Measurements from ENCODE around the gene TFG. TPM values are rescaled to one million over a fixed set of nuclear protein-coding genes. Genes with fewer than 3 reads are reported as not detected.

The TFG gene
- total and polyA plus RNA-seq, 9 of the 15 experiments (the other 6 are each of a cell fraction or from before 2014, with no cell fraction given) = 31.8 to 143 (median 57.8) TPM

DNA sequence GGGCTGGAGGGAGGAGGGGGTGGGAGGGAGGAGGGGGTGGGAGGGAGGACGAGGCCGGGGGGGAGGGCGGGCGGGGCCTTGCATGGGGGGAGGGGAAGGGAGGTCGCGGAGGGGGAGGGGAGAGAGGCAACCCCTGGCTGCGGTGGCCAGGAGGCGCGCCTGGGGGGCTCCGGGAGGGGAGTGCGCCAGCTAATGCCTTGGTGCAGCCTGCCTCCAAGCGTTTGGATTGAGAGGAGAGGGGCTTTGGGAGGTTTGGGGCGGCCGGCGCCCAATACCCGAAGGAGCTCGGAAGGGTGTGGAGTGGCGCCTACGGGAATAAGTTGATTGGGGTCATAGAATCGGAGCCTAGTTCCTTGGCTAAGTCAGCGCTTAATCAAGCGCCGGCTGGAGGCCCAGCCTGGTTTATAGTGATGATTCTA is 557 bp downstream of the TFG start:
- no peak overlapping the region for H2AFZ ChIP-seq (ENCODE audit: low read depth, low read length)
- H3K9ac ChIP-seq (ENCODE audit: insufficient read depth in 1 of 2, low read depth in 2 of 2, low read length in 2 of 2) = peak overlapping the region; percentile 93 to 95
- ChIA-PET POLR2A (interaction anchor here (0.5 to 2.3 kb wide), 6 partner anchors 15 to 366 kb away, joined by 3 to 29 read pairs (median 4); no protein-coding TSS in a partner anchor), CTCF (ENCODE audit: low intra/inter-chr PET ratio) (interaction anchor here (0.7 kb wide), 1 partner anchor 247 kb away, joined by 5 read pairs; no protein-coding TSS in a partner anchor)
- H3K4me3 ChIP-seq = peak overlapping the region; percentile 83
- H3K9me1 ChIP-seq (ENCODE audit: control insufficient read depth, insufficient read depth, low read length) = peaks cover 4% of the 10 kb centered on the region
- no peaks in the 10 kb centered on the region; the same call in 1 of the 2 replicates for H4K20me1 ChIP-seq (replicated peaks; ENCODE audit: control insufficient read depth, insufficient read depth, low read length)
- DNase-seq (ENCODE audit: extremely low read depth in 1 of 4, low spot score in 3 of 4) (peak; percentile 58 to 75 (median 66)), FAIRE-seq (peak; percentile 35), ATAC-seq (peak; percentile 55)
- peak overlapping the region; percentile 93 for H3K4me2 ChIP-seq (ENCODE audit: insufficient read depth, low read length)
- peaks cover 38% of the 10 kb centered on the region for H3K36me3 ChIP-seq (ENCODE audit: control insufficient read depth, insufficient read depth, low read length)
- peak overlapping the region; percentile 92 for H3K27ac ChIP-seq (ENCODE audit: extremely low read depth, low read depth, low read length)
- H3K9me3 ChIP-seq (replicated peaks; ENCODE audit: control insufficient read depth, insufficient read depth, low read depth, low read length) = no peaks in the 10 kb centered on the region; the same call in 1 of the 2 replicates
- in situ Hi-C loops (cut with MboI) (no loop called here), intact Hi-C loops (cut with micrococcal nuclease) (loop anchor here (5.0 to 10.0 kb wide), 4 partner anchors 43 to 305 kb away; partner anchors contain the start of genes LNP1 and TOMM70)
- no peaks in the 10 kb centered on the region for H3K27me3 ChIP-seq (ENCODE audit: control insufficient read depth in 2 of 2, insufficient read depth in 2 of 2, low read length in 2 of 2)
- 6% methylated on average over 4 of the region's 23 CpGs for WGBS (ENCODE audit: insufficient coverage, low coverage, missing lambda C conversion rate)
- BruUV-seq (replicated peaks) = no TSS peak
- peaks cover 51% of the 10 kb centered on the region for H3K79me2 ChIP-seq (ENCODE audit: control insufficient read depth, insufficient read depth, low read length)
- peaks cover 4 to 19% of the 10 kb centered on the region in 2 experiments; a peak in 3 of 5 replicates for H3K4me1 ChIP-seq (replicated peaks in 1 of 2; ENCODE audit: control insufficient read depth in 2 of 2, insufficient read depth in 2 of 2, low read length in 2 of 2)
- TF ChIP-seq NCOA6 (IDR thresholded peaks at IDR 0.05) = no peak
- no peak for TF ChIP-seq FOSL1 (tag; conservative IDR thresholded peaks at IDR 0.05)
- TF ChIP-seq MYBL2 (IDR thresholded peaks at IDR 0.05; ENCODE audit: low read depth) = no peak
- no peak for TF ChIP-seq MYBL2 (CRISPR knock-in tag; IDR thresholded peaks at IDR 0.05; ENCODE audit: borderline replicate concordance)
- TF ChIP-seq CC2D1A (IDR thresholded peaks at IDR 0.05) = no peak
- TF ChIP-seq SMAD1 (IDR thresholded peaks at IDR 0.05; ENCODE audit: low read depth, low read length, partially characterized antibody) = no peak
- TF ChIP-seq, protein P1, sequence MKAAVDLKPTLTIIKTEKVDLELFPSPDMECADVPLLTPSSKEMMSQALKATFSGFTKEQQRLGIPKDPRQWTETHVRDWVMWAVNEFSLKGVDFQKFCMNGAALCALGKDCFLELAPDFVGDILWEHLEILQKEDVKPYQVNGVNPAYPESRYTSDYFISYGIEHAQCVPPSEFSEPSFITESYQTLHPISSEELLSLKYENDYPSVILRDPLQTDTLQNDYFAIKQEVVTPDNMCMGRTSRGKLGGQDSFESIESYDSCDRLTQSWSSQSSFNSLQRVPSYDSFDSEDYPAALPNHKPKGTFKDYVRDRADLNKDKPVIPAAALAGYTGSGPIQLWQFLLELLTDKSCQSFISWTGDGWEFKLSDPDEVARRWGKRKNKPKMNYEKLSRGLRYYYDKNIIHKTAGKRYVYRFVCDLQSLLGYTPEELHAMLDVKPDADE (conservative IDR thresholded peaks at IDR 0.05; ENCODE audit: control insufficient read depth, low read depth, low read length) = no peak
- TF ChIP-seq RFX7 (CRISPR knock-in tag; IDR thresholded peaks at IDR 0.05) = no peak
- peak; percentile 82 for TF ChIP-seq PCBP1 (IDR thresholded peaks at IDR 0.05; ENCODE audit: low read depth, low read length, poor library complexity, severe bottlenecking)
- TF ChIP-seq ZBTB7A (IDR thresholded peaks at IDR 0.05; ENCODE audit: borderline replicate concordance, control insufficient read depth, low read depth, low read length) = peak; percentile 77; the same call in 1 of the 2 replicates
- no peak for TF ChIP-seq ETV6 (IDR thresholded peaks at IDR 0.05; ENCODE audit: borderline replicate concordance in 1 of 2, low read depth in 2 of 2, low read length in 1 of 2)
- TF ChIP-seq ETV6 (CRISPR knock-in tag; IDR thresholded peaks at IDR 0.05; ENCODE audit: borderline replicate concordance) = no peak
- TF ChIP-seq, protein P2, sequence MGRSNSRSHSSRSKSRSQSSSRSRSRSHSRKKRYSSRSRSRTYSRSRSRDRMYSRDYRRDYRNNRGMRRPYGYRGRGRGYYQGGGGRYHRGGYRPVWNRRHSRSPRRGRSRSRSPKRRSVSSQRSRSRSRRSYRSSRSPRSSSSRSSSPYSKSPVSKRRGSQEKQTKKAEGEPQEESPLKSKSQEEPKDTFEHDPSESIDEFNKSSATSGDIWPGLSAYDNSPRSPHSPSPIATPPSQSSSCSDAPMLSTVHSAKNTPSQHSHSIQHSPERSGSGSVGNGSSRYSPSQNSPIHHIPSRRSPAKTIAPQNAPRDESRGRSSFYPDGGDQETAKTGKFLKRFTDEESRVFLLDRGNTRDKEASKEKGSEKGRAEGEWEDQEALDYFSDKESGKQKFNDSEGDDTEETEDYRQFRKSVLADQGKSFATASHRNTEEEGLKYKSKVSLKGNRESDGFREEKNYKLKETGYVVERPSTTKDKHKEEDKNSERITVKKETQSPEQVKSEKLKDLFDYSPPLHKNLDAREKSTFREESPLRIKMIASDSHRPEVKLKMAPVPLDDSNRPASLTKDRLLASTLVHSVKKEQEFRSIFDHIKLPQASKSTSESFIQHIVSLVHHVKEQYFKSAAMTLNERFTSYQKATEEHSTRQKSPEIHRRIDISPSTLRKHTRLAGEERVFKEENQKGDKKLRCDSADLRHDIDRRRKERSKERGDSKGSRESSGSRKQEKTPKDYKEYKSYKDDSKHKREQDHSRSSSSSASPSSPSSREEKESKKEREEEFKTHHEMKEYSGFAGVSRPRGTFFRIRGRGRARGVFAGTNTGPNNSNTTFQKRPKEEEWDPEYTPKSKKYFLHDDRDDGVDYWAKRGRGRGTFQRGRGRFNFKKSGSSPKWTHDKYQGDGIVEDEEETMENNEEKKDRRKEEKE (IDR thresholded peaks at IDR 0.05; ENCODE audit: borderline replicate concordance in 1 of 2, control insufficient read depth in 1 of 2, low read depth in 2 of 2, low read length in 1 of 2) = no peak
- 0 out of 4 replicates have a peak, but pooled peaks of 1 of the 2 experiments have one; percentile 40 for TF ChIP-seq SIN3A (IDR thresholded peaks at IDR 0.05; ENCODE audit: borderline replicate concordance in 2 of 2, control insufficient read depth in 1 of 2, low read depth in 2 of 2, low read length in 2 of 2)
- TF ChIP-seq, protein P3, sequence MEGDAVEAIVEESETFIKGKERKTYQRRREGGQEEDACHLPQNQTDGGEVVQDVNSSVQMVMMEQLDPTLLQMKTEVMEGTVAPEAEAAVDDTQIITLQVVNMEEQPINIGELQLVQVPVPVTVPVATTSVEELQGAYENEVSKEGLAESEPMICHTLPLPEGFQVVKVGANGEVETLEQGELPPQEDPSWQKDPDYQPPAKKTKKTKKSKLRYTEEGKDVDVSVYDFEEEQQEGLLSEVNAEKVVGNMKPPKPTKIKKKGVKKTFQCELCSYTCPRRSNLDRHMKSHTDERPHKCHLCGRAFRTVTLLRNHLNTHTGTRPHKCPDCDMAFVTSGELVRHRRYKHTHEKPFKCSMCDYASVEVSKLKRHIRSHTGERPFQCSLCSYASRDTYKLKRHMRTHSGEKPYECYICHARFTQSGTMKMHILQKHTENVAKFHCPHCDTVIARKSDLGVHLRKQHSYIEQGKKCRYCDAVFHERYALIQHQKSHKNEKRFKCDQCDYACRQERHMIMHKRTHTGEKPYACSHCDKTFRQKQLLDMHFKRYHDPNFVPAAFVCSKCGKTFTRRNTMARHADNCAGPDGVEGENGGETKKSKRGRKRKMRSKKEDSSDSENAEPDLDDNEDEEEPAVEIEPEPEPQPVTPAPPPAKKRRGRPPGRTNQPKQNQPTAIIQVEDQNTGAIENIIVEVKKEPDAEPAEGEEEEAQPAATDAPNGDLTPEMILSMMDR (IDR thresholded peaks at IDR 0.05 in 2 of 3, conservative IDR thresholded peaks at IDR 0.05 in 1 of 3; ENCODE audit: insufficient read depth in 2 of 3, low read depth in 1 of 3, low read length in 3 of 3) = peak in 2 of 3 experiments; percentile 22 to 32; a peak in 2 of 6 replicates
